Heart left ventricle (tissue), 13 donors: Measurements from ENCODE around the gene ASL.

Experiments
- POLR2A ChIP-seq, 2 donors: fragments of 450-650 bp; IDR thresholded peaks; one replicate each; pipeline ENCODE4 v1.6.1; 2017; ENCODE audit warnings: antibody characterized with exemption in 2 of 2, mild to moderate bottlenecking in 2 of 2, moderate library complexity in 2 of 2
- TF ChIP-seq, protein P1 (sequence below), 12 donors: fragments of 200-600 bp; sonication (generic) in 4 of 12; IDR thresholded peaks; one replicate each; pipeline versions ENCODE4 v1.5.0 to v1.8.0; 2018 to 2022; ENCODE audit warnings: antibody characterized with exemption in 12 of 12, mild to moderate bottlenecking in 5 of 12
- donor health status: ischemic (EF 13 %, LVEDD 7.1; RV severe dilation, severe dysfunction).
- donor health status: DM: no; HTN: yes; CAD: no.
- donor health status: DM: no; HTN: no; CAD: no.
- donor health status: ischemic (EF 25% LVEDD 6.9; RV normal size, moderate dysfunction).
- donor health status: ischemic (EF 25% LVEDD 5.7; RV mildly dilated, moderate dysfunction).
- donor health status: ischemic (EF 35%, LVEDD 5.7; RV mildly dilated, moderate dysfunction).
- donor health status: nonischemic (EF 11% LVEDD 7.7; RV severe dilation, severe dysfunction).
- donor health status: DM: yes; HTN: yes; CAD: no.
- donor health status: PGD.
- donor health status: ischemic (EF 29% LVEDD 5.4; RV normal size, mild dysfunction).
- donor health status: nonischemic (EF 23%, LVEDD 6.1; RV moderate dilation, normal function).

DNA sequence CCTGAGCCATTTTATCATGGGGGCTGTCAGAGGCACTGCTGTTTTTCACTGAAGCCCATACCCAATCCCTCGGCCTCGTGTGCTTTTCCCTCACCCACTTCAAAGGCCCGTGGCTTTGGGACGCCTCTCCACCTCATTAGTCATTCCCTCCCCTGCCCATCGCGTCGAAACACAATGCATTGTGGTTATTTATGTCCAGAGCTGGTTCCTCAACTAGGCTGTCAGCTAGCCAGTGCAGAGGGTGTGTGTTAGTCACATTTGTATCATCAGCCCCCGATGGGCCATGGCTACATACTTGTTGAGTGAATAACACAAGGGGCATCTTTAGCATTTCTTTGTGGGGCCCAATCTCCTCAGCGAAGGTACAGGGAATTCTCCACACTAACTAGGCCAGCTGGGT lies 35.2 kb downstream of the ASL start:
- TF ChIP-seq, protein P1, sequence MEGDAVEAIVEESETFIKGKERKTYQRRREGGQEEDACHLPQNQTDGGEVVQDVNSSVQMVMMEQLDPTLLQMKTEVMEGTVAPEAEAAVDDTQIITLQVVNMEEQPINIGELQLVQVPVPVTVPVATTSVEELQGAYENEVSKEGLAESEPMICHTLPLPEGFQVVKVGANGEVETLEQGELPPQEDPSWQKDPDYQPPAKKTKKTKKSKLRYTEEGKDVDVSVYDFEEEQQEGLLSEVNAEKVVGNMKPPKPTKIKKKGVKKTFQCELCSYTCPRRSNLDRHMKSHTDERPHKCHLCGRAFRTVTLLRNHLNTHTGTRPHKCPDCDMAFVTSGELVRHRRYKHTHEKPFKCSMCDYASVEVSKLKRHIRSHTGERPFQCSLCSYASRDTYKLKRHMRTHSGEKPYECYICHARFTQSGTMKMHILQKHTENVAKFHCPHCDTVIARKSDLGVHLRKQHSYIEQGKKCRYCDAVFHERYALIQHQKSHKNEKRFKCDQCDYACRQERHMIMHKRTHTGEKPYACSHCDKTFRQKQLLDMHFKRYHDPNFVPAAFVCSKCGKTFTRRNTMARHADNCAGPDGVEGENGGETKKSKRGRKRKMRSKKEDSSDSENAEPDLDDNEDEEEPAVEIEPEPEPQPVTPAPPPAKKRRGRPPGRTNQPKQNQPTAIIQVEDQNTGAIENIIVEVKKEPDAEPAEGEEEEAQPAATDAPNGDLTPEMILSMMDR (IDR thresholded peaks at IDR 0.05) = no peak
- no peak for TF ChIP-seq POLR2A (IDR thresholded peaks at IDR 0.05)
